Progenitor cell of endocrine pancreas (in vitro differentiated cells): ENCODE results near the gene CD300H. TPM values are rescaled to one million over a fixed set of nuclear protein-coding genes. Genes with fewer than 3 reads are reported as not detected.
"Not testable (repeated sequence)": the region's sequence is repeated elsewhere in the genome, so short reads cannot be mapped to it uniquely, and the experiment has no call there.

ENCODE experiments used
- DNase-seq: peaks from one replicate; pipeline ENCODE4 v3.0.0; 2021; ENCODE audit warnings: low spot score; ENCODE audit not compliant: unreplicated experiment
- H3K27ac Mint-ChIP-seq: 2 replicates; pipeline ENCODE4 v1.8.0; 2021; ENCODE audit warnings: mild to moderate bottlenecking, moderate library complexity, mixed read lengths
- H3K27me3 Mint-ChIP-seq: 2 replicates; pipeline ENCODE4 v1.8.0; 2021; ENCODE audit warnings: mixed read lengths
- H3K36me3 Mint-ChIP-seq: 2 replicates; pipeline ENCODE4 v1.8.0; 2022; ENCODE audit warnings: mixed read lengths; ENCODE audit not compliant: insufficient read depth
- H3K4me1 Mint-ChIP-seq: 2 replicates; pipeline ENCODE4 v1.8.0; 2021; ENCODE audit warnings: low read depth, mixed read lengths
- H3K4me3 Mint-ChIP-seq: 2 replicates; pipeline ENCODE4 v1.8.0; 2021; ENCODE audit warnings: low read depth, mild to moderate bottlenecking, moderate library complexity, mixed read lengths
- H3K9me3 Mint-ChIP-seq: 2 replicates; pipeline ENCODE4 v1.8.0; 2021; ENCODE audit warnings: low read depth, mixed read lengths
- CTCF ChIP-seq: fragments of 200-600 bp; sonication (generic); IDR thresholded peaks from one replicate; pipeline ENCODE4 v1.5.0; 2021; ENCODE audit warnings: antibody characterized with exemption, mild to moderate bottlenecking; ENCODE audit not compliant: unreplicated experiment
- total RNA-seq: library from RNA; stranded (reverse); gene quantifications from 2 replicates; pipeline ENCODE4 v1.2.1, GENCODE V29; 2021

The CD300H gene
- total RNA-seq, 1 donor from 2014 or later, result not detected

DNA sequence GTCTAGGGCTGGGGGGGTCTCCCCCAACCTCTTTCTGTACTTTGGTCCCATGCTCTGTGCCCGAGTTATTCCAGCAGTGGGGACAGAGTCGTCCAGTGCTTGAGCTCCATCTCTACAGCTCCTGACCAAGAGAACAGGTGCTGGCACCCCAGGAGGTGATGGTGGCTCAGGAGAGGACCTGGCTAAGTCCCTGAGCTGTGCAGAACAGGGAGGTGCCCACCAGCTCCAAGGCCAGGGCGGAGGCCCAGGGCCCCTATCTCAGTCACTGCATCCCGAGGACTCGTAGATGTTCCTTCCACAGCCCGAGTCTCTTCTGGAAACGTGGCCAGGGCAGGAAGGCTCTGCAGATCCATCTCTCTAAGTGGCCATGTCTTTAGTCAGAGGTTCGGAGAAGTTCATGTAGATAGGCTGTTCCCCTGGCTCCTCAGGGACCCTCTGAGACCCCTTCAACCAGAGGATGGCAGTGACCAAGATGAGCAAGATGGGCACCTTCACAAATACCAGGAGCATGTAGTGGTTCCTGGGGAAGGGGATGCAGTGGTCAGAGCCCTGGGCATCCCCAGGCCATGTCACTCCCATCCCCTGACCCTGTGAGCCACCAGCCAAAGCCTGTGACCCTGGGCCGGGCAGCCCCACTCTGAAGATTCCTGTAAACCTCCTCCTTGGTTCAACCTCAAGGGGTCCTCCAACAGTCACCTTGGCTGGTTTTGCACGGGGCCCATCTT lies 44.8 kb downstream of the CD300H start:
- no peak for DNase-seq
- Mint-ChIP-seq H3K4me3 (no peak overlapping the region), H3K27ac (no peak overlapping the region), H3K4me1 (no peaks in the 10 kb centered on the region), H3K9me3 (peaks cover 3% of the 10 kb centered on the region), H3K27me3 (peaks cover 26% of the 10 kb centered on the region), H3K36me3 (peaks cover 2% of the 10 kb centered on the region)
- TF ChIP-seq CTCF, result no peak

DNA sequence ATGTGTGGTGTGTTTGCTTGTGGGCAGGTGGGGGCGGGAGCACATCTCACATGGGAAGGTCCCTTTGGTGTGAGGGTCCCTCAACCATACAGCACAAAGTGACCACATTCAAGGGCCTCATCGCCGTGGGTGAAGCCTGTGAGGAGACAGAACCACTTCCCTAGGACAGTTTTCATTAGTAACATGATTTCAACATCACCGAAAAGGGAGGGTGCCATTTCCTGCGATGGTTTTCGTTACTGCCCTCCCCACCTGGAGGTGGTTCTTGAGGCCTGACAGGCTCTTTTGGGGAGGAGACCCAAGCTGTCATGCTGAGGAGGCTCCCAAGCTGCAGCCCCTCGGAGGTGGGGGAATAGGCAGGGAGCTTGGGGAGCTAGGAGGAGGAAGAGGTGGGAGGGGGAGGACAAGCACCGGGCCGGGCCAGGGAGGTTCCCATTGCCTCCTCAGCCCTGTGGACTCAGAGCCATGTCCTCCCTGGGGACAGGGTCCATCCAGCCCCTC lies 45.6 kb downstream of the CD300H start:
- H3K27me3 Mint-ChIP-seq, result peaks cover 21% of the 10 kb centered on the region

DNA sequence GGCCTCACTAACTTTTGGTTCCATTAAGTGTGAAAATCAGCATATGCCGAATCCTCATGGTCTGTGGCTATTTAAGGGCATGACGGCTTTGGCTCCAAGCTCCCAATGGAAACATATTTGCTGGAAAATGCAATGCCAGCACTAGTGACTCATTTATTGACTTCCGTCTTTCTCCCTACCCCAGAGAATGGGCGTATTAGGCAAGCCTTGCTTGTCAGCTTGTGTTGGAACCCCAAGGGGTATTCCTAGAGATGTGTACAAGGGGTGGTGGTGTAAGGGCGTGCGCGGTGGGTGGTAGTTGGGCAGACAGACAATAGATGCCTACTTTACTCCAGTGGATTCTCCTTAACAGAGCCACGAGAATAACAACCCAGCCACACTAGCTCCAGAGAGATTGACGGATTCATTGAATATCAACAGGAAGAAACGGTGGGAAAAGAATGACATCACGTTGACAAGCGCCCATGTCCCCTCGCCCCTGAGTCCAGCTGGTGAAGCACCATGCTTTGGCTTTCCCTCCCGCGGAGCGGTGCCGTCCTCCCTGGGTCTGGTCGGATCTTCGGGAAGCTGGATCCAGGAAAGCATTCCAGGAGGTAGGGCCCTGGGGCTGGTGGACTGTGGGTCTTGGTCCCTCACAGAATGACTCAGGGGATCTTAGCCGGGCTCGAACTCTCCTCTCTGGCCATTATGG lies 46.4 kb downstream of the CD300H start:
- no peak overlapping the region for H3K4me3 Mint-ChIP-seq
- H3K27me3 Mint-ChIP-seq, result peaks cover 26% of the 10 kb centered on the region
- H3K27ac Mint-ChIP-seq, result no peak overlapping the region
- peaks cover 2% of the 10 kb centered on the region for H3K36me3 Mint-ChIP-seq
- no peak for TF ChIP-seq CTCF
- no peak for DNase-seq
- no peaks in the 10 kb centered on the region for H3K4me1 Mint-ChIP-seq
- peaks cover 3% of the 10 kb centered on the region for H3K9me3 Mint-ChIP-seq

More for the DNA sequence above, 45.6 kb downstream of the CD300H start:
- no peak overlapping the region for H3K27ac Mint-ChIP-seq
- TF ChIP-seq CTCF, result no peak
- H3K36me3 Mint-ChIP-seq, result peaks cover 2% of the 10 kb centered on the region
- no peak for DNase-seq
- H3K4me1 Mint-ChIP-seq, result no peaks in the 10 kb centered on the region
- no peak overlapping the region for H3K4me3 Mint-ChIP-seq
- H3K9me3 Mint-ChIP-seq, result peaks cover 3% of the 10 kb centered on the region

GRCh38 chr17:74520016-74520434 lies 47.3 kb downstream of the CD300H start:
- Mint-ChIP-seq H3K36me3 (peaks cover 2% of the 10 kb centered on the region), H3K4me3 (no peak overlapping the region), H3K9me3 (peaks cover 3% of the 10 kb centered on the region), H3K27me3 (peaks cover 26% of the 10 kb centered on the region), H3K4me1 (no peaks in the 10 kb centered on the region), H3K27ac (no peak overlapping the region)
- no peak for DNase-seq
- no peak for TF ChIP-seq CTCF

- Mint-ChIP-seq H3K27me3 (peaks cover 16% of the 10 kb centered on the region), H3K9me3 (peaks cover 13% of the 10 kb centered on the region)
- not testable (repeated sequence) for H3K36me3 Mint-ChIP-seq, H3K4me3 Mint-ChIP-seq, H3K27ac Mint-ChIP-seq, DNase-seq, H3K4me1 Mint-ChIP-seq
These were observed 48.8 kb downstream of the CD300H start for GRCh38 chr17:74518413-74518981.
